ENCODE data around the gene H2BW1. TPM values are rescaled to one million over a fixed set of nuclear protein-coding genes. Genes with fewer than 3 reads are reported as not detected.
"Not testable (repeated sequence)": the region's sequence is repeated elsewhere in the genome, so short reads cannot be mapped to it uniquely, and the experiment has no call there.

The H2BW1 gene
- total RNA-seq, 1 experiment from 2014 or later = not detected

DNA sequence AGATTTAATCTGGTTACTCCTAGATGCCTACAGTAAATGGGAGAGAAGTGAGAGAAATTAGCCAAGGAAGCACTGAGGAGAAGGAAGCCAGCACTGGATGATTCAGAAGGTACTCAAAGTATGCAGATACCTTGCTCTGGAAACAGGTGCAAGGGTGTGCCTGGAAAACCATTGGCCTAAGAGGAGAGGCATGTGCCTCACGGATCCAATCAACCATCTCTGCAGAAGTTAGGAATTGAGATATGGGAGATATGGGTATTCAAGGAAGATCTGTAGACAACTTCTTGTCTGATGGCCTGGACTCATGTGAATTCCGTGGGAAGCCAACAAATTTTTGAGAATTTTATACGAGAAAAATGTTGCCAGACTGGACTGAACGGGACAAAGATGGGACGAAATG, 4.7 kb downstream of the H2BW1 start:
- no peak for ATAC-seq
- Histone ChIP-seq H3K27me3 (ENCODE audit: control insufficient read depth, insufficient read depth, low read length) (peaks cover 2% of the 10 kb centered on the region; the same call in 1 of the 2 replicates), H3K4me3 (ENCODE audit: low read depth in 2 of 2, low read length in 2 of 2) (no peak overlapping the region), H3K27ac (ENCODE audit: low read length) (no peak overlapping the region), H3K9me3 (ENCODE audit: control insufficient read depth, insufficient read depth, low read depth, low read length) (no peaks in the 10 kb centered on the region), H3K36me3 (ENCODE audit: control insufficient read depth, insufficient read depth, low read length) (no peaks in the 10 kb centered on the region), H3K4me1 (ENCODE audit: control insufficient read depth, insufficient read depth, low read length) (no peaks in the 10 kb centered on the region)
- no TSS peak for BruUV-seq (replicated peaks)
- intact Hi-C loops (cut with micrococcal nuclease; ENCODE audit: unreplicated experiment) (no loop called here), in situ Hi-C loops (cut with HindIII; ENCODE audit: low pct_unique_long_range_greater_than_20kb, low sequenced_read_pairs) (no loop called here)
- TF ChIP-seq, protein P1, sequence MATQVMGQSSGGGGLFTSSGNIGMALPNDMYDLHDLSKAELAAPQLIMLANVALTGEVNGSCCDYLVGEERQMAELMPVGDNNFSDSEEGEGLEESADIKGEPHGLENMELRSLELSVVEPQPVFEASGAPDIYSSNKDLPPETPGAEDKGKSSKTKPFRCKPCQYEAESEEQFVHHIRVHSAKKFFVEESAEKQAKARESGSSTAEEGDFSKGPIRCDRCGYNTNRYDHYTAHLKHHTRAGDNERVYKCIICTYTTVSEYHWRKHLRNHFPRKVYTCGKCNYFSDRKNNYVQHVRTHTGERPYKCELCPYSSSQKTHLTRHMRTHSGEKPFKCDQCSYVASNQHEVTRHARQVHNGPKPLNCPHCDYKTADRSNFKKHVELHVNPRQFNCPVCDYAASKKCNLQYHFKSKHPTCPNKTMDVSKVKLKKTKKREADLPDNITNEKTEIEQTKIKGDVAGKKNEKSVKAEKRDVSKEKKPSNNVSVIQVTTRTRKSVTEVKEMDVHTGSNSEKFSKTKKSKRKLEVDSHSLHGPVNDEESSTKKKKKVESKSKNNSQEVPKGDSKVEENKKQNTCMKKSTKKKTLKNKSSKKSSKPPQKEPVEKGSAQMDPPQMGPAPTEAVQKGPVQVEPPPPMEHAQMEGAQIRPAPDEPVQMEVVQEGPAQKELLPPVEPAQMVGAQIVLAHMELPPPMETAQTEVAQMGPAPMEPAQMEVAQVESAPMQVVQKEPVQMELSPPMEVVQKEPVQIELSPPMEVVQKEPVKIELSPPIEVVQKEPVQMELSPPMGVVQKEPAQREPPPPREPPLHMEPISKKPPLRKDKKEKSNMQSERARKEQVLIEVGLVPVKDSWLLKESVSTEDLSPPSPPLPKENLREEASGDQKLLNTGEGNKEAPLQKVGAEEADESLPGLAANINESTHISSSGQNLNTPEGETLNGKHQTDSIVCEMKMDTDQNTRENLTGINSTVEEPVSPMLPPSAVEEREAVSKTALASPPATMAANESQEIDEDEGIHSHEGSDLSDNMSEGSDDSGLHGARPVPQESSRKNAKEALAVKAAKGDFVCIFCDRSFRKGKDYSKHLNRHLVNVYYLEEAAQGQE (IDR thresholded peaks at IDR 0.05; ENCODE audit: insufficient read depth in 1 of 2, low read depth in 2 of 2, low read length in 1 of 2) = no peak
- TF ChIP-seq POLR2AphosphoS5 (IDR thresholded peaks at IDR 0.05; ENCODE audit: low read depth, low read length) (no peak), CTCF (IDR thresholded peaks at IDR 0.05) (no peak), TCF7L2 (IDR thresholded peaks at IDR 0.05; ENCODE audit: low read depth, low read length) (no peak), SIN3A (IDR thresholded peaks at IDR 0.05; ENCODE audit: borderline replicate concordance, insufficient read depth, low read depth, low read length) (no peak)
- ChIA-PET POLR2A (interaction anchor here (0.7 kb wide), 1 partner anchor 240 kb away, joined by 3 read pairs; no protein-coding TSS in a partner anchor), CTCF (no interaction called here)
- no peak for DNase-seq (ENCODE audit: low read depth, low spot score)

GRCh38 chrX:103999234-103999633, 14.3 kb downstream of the H2BW1 start:
- no TSS peak for BruUV-seq (replicated peaks)
- TF ChIP-seq CTCF (IDR thresholded peaks at IDR 0.05) (0 out of 2 replicates have a peak, but pooled peaks have one; percentile 6), POLR2AphosphoS5 (IDR thresholded peaks at IDR 0.05; ENCODE audit: low read depth, low read length) (no peak)
- TF ChIP-seq, protein P1 (IDR thresholded peaks at IDR 0.05; ENCODE audit: insufficient read depth in 1 of 2, low read depth in 2 of 2, low read length in 1 of 2) = no peak
- Histone ChIP-seq H3K27ac (ENCODE audit: low read length) (no peak overlapping the region), H3K4me1 (ENCODE audit: control insufficient read depth, insufficient read depth, low read length) (no peaks in the 10 kb centered on the region), H3K9me3 (ENCODE audit: control insufficient read depth, insufficient read depth, low read depth, low read length) (no peaks in the 10 kb centered on the region), H3K4me3 (ENCODE audit: low read depth in 2 of 2, low read length in 2 of 2) (no peak overlapping the region), H3K27me3 (ENCODE audit: control insufficient read depth, insufficient read depth, low read length) (peaks cover 3% of the 10 kb centered on the region), H3K36me3 (ENCODE audit: control insufficient read depth, insufficient read depth, low read length) (no peaks in the 10 kb centered on the region)
- in situ Hi-C loops (cut with HindIII; ENCODE audit: low pct_unique_long_range_greater_than_20kb, low sequenced_read_pairs) = no loop called here
- POLR2A ChIA-PET = no interaction called here
- ATAC-seq (no peak), DNase-seq (ENCODE audit: low read depth, low spot score) (no peak)
- CTCF ChIA-PET = no interaction called here
- intact Hi-C loops (cut with micrococcal nuclease; ENCODE audit: unreplicated experiment) = no loop called here

DNA sequence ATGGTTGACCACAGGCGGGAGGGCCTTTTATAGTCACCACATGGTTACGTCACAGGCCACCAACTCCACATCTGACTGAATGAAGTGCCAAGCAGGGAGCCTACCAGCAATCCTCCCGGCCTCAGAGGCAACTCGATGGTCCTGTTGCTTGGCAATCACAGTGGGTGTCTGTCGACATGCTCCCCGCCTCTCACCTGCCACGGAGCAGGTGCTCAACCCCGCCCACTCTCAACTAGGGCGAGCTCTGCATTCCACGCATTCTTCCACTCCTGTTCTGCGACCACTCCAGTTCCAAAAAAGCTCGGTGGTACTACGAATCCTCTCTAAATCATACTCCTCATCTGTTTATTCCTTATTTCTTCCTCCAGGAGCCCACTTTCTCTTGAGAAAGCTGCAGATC, 30.0 kb downstream of the H2BW1 start:
- H3K4me3 ChIP-seq (ENCODE audit: low read depth in 2 of 2, low read length in 2 of 2); H3K9me3 ChIP-seq (ENCODE audit: control insufficient read depth, insufficient read depth, low read depth, low read length); H3K4me1 ChIP-seq (ENCODE audit: control insufficient read depth, insufficient read depth, low read length); in situ Hi-C loops (cut with HindIII; ENCODE audit: low pct_unique_long_range_greater_than_20kb, low sequenced_read_pairs); BruUV-seq (replicated peaks); CTCF ChIA-PET; intact Hi-C loops (cut with micrococcal nuclease; ENCODE audit: unreplicated experiment); ATAC-seq; H3K36me3 ChIP-seq (ENCODE audit: control insufficient read depth, insufficient read depth, low read length); DNase-seq (ENCODE audit: low read depth, low spot score); H3K27ac ChIP-seq (ENCODE audit: low read length); H3K27me3 ChIP-seq (ENCODE audit: control insufficient read depth, insufficient read depth, low read length); POLR2A ChIA-PET: not testable (repeated sequence)

Data from Panc1 (cell line).